PC-9 (cell line): ENCODE measurements around the gene CUL2. TPM values are rescaled to one million over a fixed set of nuclear protein-coding genes. Genes with fewer than 3 reads are reported as not detected.

Source experiments
- BruUV-seq: library from RNA; stranded (reverse); fragments of 400-500 nt; replicated peaks from 2 replicates; lab custom pipeline; 2021; lab: Mats Ljungman, UMichigan
- CTCF ChIA-PET: fragments of 300-600 bp; sonication (Branson Sonifier 250); formaldehyde crosslinking; loops from one replicate; lab custom pipeline; 2022; ENCODE audit warnings: antibody characterized with exemption; lab: Charles Lee
- POLR2A ChIA-PET: fragments of 300-600 bp; sonication (Branson Sonifier 250); formaldehyde crosslinking; loops from one replicate; lab custom pipeline; 2022; ENCODE audit warnings: antibody characterized with exemption; ENCODE audit not compliant: unreplicated experiment; lab: Charles Lee
- DNase-seq, 2 experiments: peaks; one replicate each; pipeline versions ENCODE4 v3.0.0 to v3.0.0-alpha.2; 2015 to 2022; ENCODE audit warnings: mixed read lengths in 1 of 2
- H2AFZ ChIP-seq: fragments of 200-600 bp; sonication (generic); 2 replicates; pipeline ENCODE4 v1.8.1; 2017; ENCODE audit warnings: antibody characterized with exemption
- H3F3A ChIP-seq: fragments of 200-600 bp; sonication (generic); 2 replicates; pipeline ENCODE4 v1.8.1; 2017; ENCODE audit warnings: antibody characterized with exemption, mild to moderate bottlenecking, low read depth; ENCODE audit not compliant: insufficient read depth
- H3K27ac ChIP-seq: fragments of 200-600 bp; sonication (generic); 2 replicates; pipeline ENCODE4 v1.6.1; 2016; ENCODE audit warnings: mixed run types
- H3K27me3 ChIP-seq: fragments of 200-600 bp; sonication (generic); 2 replicates; pipeline ENCODE4 v1.6.1; 2016; ENCODE audit warnings: low read depth, mixed run types; ENCODE audit not compliant: insufficient read depth
- H3K36me3 ChIP-seq: fragments of 200-600 bp; sonication (generic); 2 replicates; pipeline ENCODE4 v1.6.1; 2016; ENCODE audit warnings: low read depth, mixed run types
- H3K4me1 ChIP-seq: fragments of 200-600 bp; sonication (generic); replicated peaks from 2 replicates; pipeline ENCODE4 v1.6.1; 2016; ENCODE audit warnings: mixed run types; ENCODE audit not compliant: insufficient read depth
- H3K4me2 ChIP-seq: fragments of 200-600 bp; sonication (generic); 2 replicates; pipeline ENCODE4 v1.6.1; 2017; ENCODE audit warnings: mixed run types
- H3K4me3 ChIP-seq: fragments of 200-600 bp; sonication (generic); 2 replicates; pipeline ENCODE4 v1.6.1; 2016; ENCODE audit warnings: mixed run types
- H3K79me2 ChIP-seq: fragments of 200-600 bp; sonication (generic); 2 replicates; pipeline ENCODE4 v1.6.1; 2017; ENCODE audit warnings: low read depth, mixed run types
- H3K9me2 ChIP-seq: fragments of 200-600 bp; sonication (generic); 2 replicates; pipeline ENCODE4 v1.8.1; 2017; ENCODE audit warnings: mild to moderate bottlenecking; ENCODE audit not compliant: insufficient read depth
- H3K9me3 ChIP-seq: fragments of 200-600 bp; sonication (generic); 2 replicates; pipeline ENCODE4 v1.8.1; 2016; ENCODE audit warnings: low read depth; ENCODE audit not compliant: insufficient read depth
- H4K20me1 ChIP-seq: fragments of 200-600 bp; sonication (generic); 2 replicates; pipeline ENCODE4 v1.8.1; 2017; ENCODE audit not compliant: insufficient read depth
- EZH2 ChIP-seq: fragments of 200-600 bp; sonication (generic); IDR thresholded peaks from 2 replicates; pipeline ENCODE4 v1.8.0; 2017; ENCODE audit warnings: antibody characterized with exemption, low read depth
- intact Hi-C: fragments of 100-400 bp; cut with micrococcal nuclease; formaldehyde crosslinking; loops from one replicate; pipeline ENCODE4 v1.10.0; 2022; ENCODE audit not compliant: unreplicated experiment
- microRNA-seq: library from miRNA; unstranded; fragments of <30 nt; microRNA quantifications from one replicate; pipeline ENCODE4 v1.2.0, GENCODE V29; 2021; ENCODE audit warnings: borderline number of aligned reads, borderline replicate concordance
- total RNA-seq: library from RNA; stranded (reverse); gene quantifications from 2 replicates; pipeline ENCODE4 v1.2.3, GENCODE V29; 2021
- TF ChIP-seq, protein P1 (sequence below): fragments of 200-600 bp; sonication (generic); conservative IDR thresholded peaks from 2 replicates; pipeline ENCODE4 v1.6.1; 2017; ENCODE audit warnings: mixed run types, antibody characterized with exemption, mild to moderate bottlenecking, moderate library complexity

Gene CUL2
- total RNA-seq, 1 experiment from 2014 or later = 31.5 TPM

DNA sequence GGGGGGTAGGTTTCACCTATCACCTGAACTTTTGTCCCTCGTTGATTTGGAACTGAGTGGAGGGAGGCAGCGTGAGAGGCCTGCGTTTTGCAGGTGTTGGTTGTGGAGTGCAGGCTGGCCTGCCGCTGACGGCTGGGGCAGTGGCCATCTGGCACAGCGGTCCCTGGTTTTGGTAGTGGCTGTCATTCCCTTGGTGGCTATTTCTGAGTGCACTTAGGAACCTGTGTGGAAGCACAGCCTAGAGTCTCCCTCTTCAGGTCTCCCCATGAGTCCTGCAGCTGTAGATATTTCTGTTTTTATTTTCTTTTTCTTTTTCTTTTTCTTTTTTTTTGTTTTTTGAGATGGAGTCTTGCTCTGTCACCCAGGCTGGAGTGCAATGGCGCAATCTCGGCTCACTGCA is 129.2 kb downstream of the CUL2 start:
- no peaks in the 10 kb centered on the region for H3K9me3 ChIP-seq
- intact Hi-C loops = loop anchor here (1.0 kb wide), 1 partner anchor 295 kb away; no protein-coding TSS in a partner anchor
- H3K9me2 ChIP-seq = no peaks in the 10 kb centered on the region
- no peak for TF ChIP-seq EZH2
- TF ChIP-seq, protein P1, sequence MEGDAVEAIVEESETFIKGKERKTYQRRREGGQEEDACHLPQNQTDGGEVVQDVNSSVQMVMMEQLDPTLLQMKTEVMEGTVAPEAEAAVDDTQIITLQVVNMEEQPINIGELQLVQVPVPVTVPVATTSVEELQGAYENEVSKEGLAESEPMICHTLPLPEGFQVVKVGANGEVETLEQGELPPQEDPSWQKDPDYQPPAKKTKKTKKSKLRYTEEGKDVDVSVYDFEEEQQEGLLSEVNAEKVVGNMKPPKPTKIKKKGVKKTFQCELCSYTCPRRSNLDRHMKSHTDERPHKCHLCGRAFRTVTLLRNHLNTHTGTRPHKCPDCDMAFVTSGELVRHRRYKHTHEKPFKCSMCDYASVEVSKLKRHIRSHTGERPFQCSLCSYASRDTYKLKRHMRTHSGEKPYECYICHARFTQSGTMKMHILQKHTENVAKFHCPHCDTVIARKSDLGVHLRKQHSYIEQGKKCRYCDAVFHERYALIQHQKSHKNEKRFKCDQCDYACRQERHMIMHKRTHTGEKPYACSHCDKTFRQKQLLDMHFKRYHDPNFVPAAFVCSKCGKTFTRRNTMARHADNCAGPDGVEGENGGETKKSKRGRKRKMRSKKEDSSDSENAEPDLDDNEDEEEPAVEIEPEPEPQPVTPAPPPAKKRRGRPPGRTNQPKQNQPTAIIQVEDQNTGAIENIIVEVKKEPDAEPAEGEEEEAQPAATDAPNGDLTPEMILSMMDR = peak; percentile 45
- H2AFZ ChIP-seq = no peak overlapping the region
- ChIA-PET POLR2A (interaction anchor here (0.6 kb wide), 1 partner anchor 229 kb away, joined by 3 read pairs; no protein-coding TSS in a partner anchor), CTCF (no interaction called here)
- no peaks in the 10 kb centered on the region for H3K36me3 ChIP-seq
- H3K79me2 ChIP-seq = no peaks in the 10 kb centered on the region
- 0 out of 2 replicates have a peak, but pooled peaks cover 2% of the 10 kb centered on the region for H3K4me1 ChIP-seq
- no peak overlapping the region for H3K4me2 ChIP-seq
- BruUV-seq = no TSS peak
- H3K27ac ChIP-seq = no peak overlapping the region
- no peaks in the 10 kb centered on the region for H3K27me3 ChIP-seq
- no peaks in the 10 kb centered on the region for H4K20me1 ChIP-seq
- DNase-seq = no peak
- H3K4me3 ChIP-seq = no peak overlapping the region
- H3F3A ChIP-seq = peaks cover 1% of the 10 kb centered on the region; the same call in 1 of the 2 replicates

DNA sequence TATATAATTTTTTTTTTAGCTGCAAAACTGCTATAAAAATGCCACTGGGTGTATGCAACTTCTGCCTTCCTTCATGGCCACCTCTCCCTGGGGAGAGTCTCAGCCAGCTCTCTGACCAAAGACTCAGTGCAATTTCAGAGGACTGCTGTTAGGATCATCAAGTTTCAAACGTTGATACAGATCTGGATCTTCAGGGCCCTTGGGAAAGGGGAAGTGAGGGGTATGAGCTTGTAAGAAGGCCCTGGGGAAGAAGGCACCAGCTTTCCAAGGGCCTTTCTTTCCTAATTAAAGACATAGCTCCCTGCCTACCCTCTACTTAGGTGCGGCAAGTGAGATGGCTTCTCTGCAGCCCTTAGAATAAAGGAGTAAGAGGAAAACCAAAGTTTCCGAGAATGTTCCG is 130.4 kb downstream of the CUL2 start:
- DNase-seq = no peak
- Histone ChIP-seq H3F3A (peaks cover 11% of the 10 kb centered on the region; the same call in 1 of the 2 replicates), H3K79me2 (no peaks in the 10 kb centered on the region), H2AFZ (no peak overlapping the region), H3K27me3 (no peaks in the 10 kb centered on the region), H3K9me3 (no peaks in the 10 kb centered on the region), H3K4me3 (no peak overlapping the region), H4K20me1 (no peaks in the 10 kb centered on the region), H3K27ac (no peak overlapping the region), H3K9me2 (no peaks in the 10 kb centered on the region), H3K36me3 (no peaks in the 10 kb centered on the region), H3K4me2 (no peak overlapping the region), H3K4me1 (peaks cover 12% of the 10 kb centered on the region)
- TF ChIP-seq EZH2 = no peak
- TF ChIP-seq, protein P1 = no peak
- ChIA-PET CTCF (interaction anchor here (0.7 kb wide), 1 partner anchor 21 kb away, joined by 6 read pairs; no protein-coding TSS in a partner anchor), POLR2A (no interaction called here)
- BruUV-seq = no TSS peak
- intact Hi-C loops = no loop called here

- Histone ChIP-seq H2AFZ (no peak overlapping the region), H3K4me2 (no peak overlapping the region), H3F3A (peaks cover 11% of the 10 kb centered on the region; the same call in 1 of the 2 replicates), H3K79me2 (no peaks in the 10 kb centered on the region), H3K9me3 (no peaks in the 10 kb centered on the region), H3K9me2 (no peaks in the 10 kb centered on the region), H3K27ac (no peak overlapping the region), H3K36me3 (no peaks in the 10 kb centered on the region), H3K27me3 (no peaks in the 10 kb centered on the region), H3K4me3 (no peak overlapping the region), H3K4me1 (peaks cover 17% of the 10 kb centered on the region), H4K20me1 (no peaks in the 10 kb centered on the region)
- intact Hi-C loops = no loop called here
- no TSS peak for BruUV-seq
- ChIA-PET POLR2A (no interaction called here), CTCF (interaction anchor here (0.7 kb wide), 2 partner anchors 21 to 135 kb away, joined by 5 to 6 read pairs; no protein-coding TSS in a partner anchor)
- DNase-seq = no peak
- TF ChIP-seq, protein P1 = no peak
- TF ChIP-seq EZH2 = no peak
These were observed 130.8 kb downstream of the CUL2 start for GRCh38 chr10:34959321-34959720.

Small RNA genes within 50 kb of the gene (microRNA-seq; reads per million reads assigned to microRNA genes)
- 2.7 reads per million for gene MIR3611

Other genes starting within 250 kb of the CUL2 start
- gene CREM, start 36.5 kb upstream of the CUL2 start, total RNA-seq = 25.6 and 28.3 TPM in 2 replicates
- 54.9 and 69.5 TPM in 2 replicates for gene CCNY, start 246.2 kb upstream of the CUL2 start, total RNA-seq